Measurements from ENCODE around the gene MS4A15. TPM values are rescaled to one million over a fixed set of nuclear protein-coding genes. Genes with fewer than 3 reads are reported as not detected.

The MS4A15 gene
- total and polyA plus RNA-seq, 10 donors, result not detected

DNA sequence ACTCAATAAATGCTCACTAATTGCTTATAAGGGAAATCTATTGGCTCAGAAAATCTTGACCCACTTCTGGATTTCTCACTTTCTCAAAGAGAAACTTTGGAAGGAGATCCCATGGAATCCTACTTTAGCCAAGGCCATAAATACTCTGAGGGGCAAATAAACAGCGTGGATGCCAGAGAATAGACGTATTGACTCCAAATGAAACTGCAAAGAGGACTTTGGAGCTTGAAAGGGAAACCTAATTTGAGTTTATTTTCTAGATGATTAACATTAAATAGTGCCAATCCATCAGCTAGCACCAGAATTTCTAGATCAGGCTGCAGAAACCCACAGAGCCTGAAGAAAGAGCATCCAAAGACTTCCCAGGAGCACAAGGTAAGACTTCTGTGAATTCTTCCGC lies 32.2 kb upstream of the MS4A15 start, which contains the start of gene MS4A18:
Gene MS4A18 (plus strand): TSS at position 301 of the 400 bp plus-strand sequence.
- Histone ChIP-seq H3K4me1 (no peaks in the 10 kb centered on the region), H3K27ac (no peak within 1 kb of the TSS), H3K36me3 (no peaks in the 10 kb centered on the region), H3K4me3 (no peak within 1 kb of the TSS), H3K27me3 (replicated peaks in 1 of 7) (peaks cover 0 to 7% (median 0%) of the 10 kb centered on the region in 7 donors), H3K9me3 (no peaks in the 10 kb centered on the region)
- TF ChIP-seq, protein P1, sequence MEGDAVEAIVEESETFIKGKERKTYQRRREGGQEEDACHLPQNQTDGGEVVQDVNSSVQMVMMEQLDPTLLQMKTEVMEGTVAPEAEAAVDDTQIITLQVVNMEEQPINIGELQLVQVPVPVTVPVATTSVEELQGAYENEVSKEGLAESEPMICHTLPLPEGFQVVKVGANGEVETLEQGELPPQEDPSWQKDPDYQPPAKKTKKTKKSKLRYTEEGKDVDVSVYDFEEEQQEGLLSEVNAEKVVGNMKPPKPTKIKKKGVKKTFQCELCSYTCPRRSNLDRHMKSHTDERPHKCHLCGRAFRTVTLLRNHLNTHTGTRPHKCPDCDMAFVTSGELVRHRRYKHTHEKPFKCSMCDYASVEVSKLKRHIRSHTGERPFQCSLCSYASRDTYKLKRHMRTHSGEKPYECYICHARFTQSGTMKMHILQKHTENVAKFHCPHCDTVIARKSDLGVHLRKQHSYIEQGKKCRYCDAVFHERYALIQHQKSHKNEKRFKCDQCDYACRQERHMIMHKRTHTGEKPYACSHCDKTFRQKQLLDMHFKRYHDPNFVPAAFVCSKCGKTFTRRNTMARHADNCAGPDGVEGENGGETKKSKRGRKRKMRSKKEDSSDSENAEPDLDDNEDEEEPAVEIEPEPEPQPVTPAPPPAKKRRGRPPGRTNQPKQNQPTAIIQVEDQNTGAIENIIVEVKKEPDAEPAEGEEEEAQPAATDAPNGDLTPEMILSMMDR (IDR thresholded peaks at IDR 0.05 in 8 of 11, conservative IDR thresholded peaks at IDR 0.05 in 3 of 11), result no peak
- TF ChIP-seq POLR2AphosphoS5 (IDR thresholded peaks at IDR 0.05) (no peak), POLR2A (IDR thresholded peaks at IDR 0.05) (no peak)
- 83 to 96% (median 90%) methylated on average over 3 of the region's 3 CpGs for WGBS, 5 donors
- intact Hi-C loops (cut with DNase I; ENCODE audit: low total_unique reads), result no loop called here
- DNase-seq, result no peak

DNA sequence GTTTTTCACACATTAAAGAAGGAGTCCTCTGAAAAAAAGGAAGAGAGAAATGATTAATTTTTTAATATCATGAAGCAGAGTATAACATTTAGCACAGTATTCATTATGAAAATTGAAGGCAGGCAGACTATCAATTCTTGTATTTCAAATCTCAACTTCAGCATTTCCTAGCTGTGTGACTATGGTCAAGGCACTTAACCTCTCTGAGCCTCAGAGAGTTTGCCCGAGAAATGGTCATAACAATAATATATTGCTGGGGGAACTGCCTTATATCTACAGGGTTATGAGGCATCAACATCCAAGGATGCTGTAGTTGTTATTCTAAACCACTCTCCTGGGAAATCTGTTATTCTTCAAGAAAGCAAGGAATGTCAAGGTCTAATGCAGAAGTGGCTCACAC lies 31.1 kb upstream of the MS4A15 start:
- no peak for DNase-seq
- H3K27ac ChIP-seq, result no peak overlapping the region
- no peak overlapping the region for H3K4me3 ChIP-seq
- no peaks in the 10 kb centered on the region for H3K9me3 ChIP-seq
- no peaks in the 10 kb centered on the region for H3K36me3 ChIP-seq
- TF ChIP-seq, protein P1 (IDR thresholded peaks at IDR 0.05 in 8 of 11, conservative IDR thresholded peaks at IDR 0.05 in 3 of 11), result no peak
- TF ChIP-seq POLR2AphosphoS5 (IDR thresholded peaks at IDR 0.05) (no peak), POLR2A (IDR thresholded peaks at IDR 0.05) (no peak)
- H3K4me1 ChIP-seq, result no peaks in the 10 kb centered on the region
- WGBS, 5 donors, result 71 to 90% (median 85%) methylated on average over 1 of the region's 1 CpG
- peaks cover 0 to 11% (median 0%) of the 10 kb centered on the region in 7 donors for H3K27me3 ChIP-seq (replicated peaks in 1 of 7)
- intact Hi-C loops (cut with DNase I; ENCODE audit: low total_unique reads), result no loop called here

DNA sequence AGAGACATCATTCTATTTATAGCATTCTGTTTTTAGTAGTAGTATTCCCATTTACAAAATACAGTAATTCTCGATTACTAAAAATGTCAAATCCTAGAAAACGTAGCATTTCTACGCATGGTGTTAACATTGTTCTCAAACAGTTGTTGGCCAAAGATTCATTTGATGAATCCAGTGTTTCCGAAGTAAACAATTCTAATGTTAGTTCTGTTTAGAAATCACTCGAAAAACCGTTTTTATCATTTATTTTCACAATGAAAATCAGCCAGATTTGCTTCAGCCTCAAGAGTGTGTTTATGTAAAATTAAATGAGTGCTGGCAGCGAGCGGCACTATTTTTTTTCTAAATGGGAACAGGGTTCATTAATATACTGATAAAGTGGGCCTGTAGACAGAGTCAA lies 25.1 kb upstream of the MS4A15 start:
- Histone ChIP-seq H3K4me3 (no peak overlapping the region), H3K36me3 (no peaks in the 10 kb centered on the region), H3K27me3 (replicated peaks in 1 of 7) (peaks cover 0 to 7% (median 0%) of the 10 kb centered on the region in 7 donors), H3K9me3 (no peaks in the 10 kb centered on the region), H3K4me1 (no peaks in the 10 kb centered on the region), H3K27ac (no peak overlapping the region)
- no peak for DNase-seq
- no peak for TF ChIP-seq POLR2AphosphoS5 (IDR thresholded peaks at IDR 0.05)
- TF ChIP-seq, protein P1 (IDR thresholded peaks at IDR 0.05 in 8 of 11, conservative IDR thresholded peaks at IDR 0.05 in 3 of 11), result no peak
- no peak for TF ChIP-seq POLR2A (IDR thresholded peaks at IDR 0.05)
- WGBS, 5 donors, result 78 to 92% (median 85%) methylated on average over 8 of the region's 8 CpGs
- intact Hi-C loops (cut with DNase I; ENCODE audit: low total_unique reads), result no loop called here

DNA sequence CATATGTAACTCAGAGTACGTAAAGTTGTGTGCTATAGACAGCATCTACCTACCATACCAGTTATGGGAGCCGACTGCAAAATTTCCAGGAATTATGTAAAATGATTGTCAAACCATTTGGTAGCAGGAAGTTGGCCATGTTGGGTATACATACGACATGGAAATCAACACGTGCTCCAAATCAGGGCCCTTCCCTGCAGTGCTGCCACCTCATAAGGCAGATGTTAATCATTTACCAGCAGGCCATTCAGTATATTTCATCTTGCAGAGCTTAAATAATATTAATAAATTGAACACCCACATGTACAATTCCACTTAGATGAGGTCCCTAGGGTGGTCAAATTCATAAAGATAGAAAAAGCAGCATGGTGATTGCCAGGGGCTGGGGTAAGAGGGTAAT lies 22.4 kb upstream of the MS4A15 start:
- Histone ChIP-seq H3K4me1 (no peaks in the 10 kb centered on the region), H3K36me3 (no peaks in the 10 kb centered on the region), H3K9me3 (no peaks in the 10 kb centered on the region), H3K27ac (no peak overlapping the region), H3K4me3 (no peak overlapping the region), H3K27me3 (replicated peaks in 1 of 7) (peaks cover 0 to 20% (median 0%) of the 10 kb centered on the region in 7 donors)
- intact Hi-C loops (cut with DNase I; ENCODE audit: low total_unique reads), result no loop called here
- WGBS, 5 donors, result 84 to 92% (median 88%) methylated on average over 4 of the region's 4 CpGs
- DNase-seq, result no peak
- TF ChIP-seq POLR2AphosphoS5 (IDR thresholded peaks at IDR 0.05), result no peak
- TF ChIP-seq POLR2A (IDR thresholded peaks at IDR 0.05), result no peak
- TF ChIP-seq, protein P1 (IDR thresholded peaks at IDR 0.05 in 8 of 11, conservative IDR thresholded peaks at IDR 0.05 in 3 of 11), result no peak
